GM18508 (cell line): ENCODE results near the gene ZNF433.
"Not testable (repeated sequence)": the region's sequence is repeated elsewhere in the genome, so short reads cannot be mapped to it uniquely, and the experiment has no call there.

Source experiments
- ATAC-seq: cut with Tn5 transposase; IDR thresholded peaks from one replicate; pipeline ENCODE4 v1.9.1; 2021; ENCODE audit warnings: moderate number of reproducible peaks; ENCODE audit not compliant: insufficient read depth, unreplicated experiment

ZNF433 gene

GRCh38 chr19:11991921-11992320 lies 43.6 kb downstream of the ZNF433 start:
- ATAC-seq = not testable (repeated sequence)

- ATAC-seq = no peak
Observed at GRCh38 chr19:11989112-11989456, 46.4 kb downstream of the ZNF433 start.

GRCh38 chr19:11987405-11988281 lies 47.8 kb downstream of the ZNF433 start:
- no peak for ATAC-seq

- no peak for ATAC-seq
Observed at GRCh38 chr19:11986754-11987153, 48.7 kb downstream of the ZNF433 start.

GRCh38 chr19:11984986-11985385 lies 50.5 kb downstream of the ZNF433 start:
- ATAC-seq = no peak

DNA sequence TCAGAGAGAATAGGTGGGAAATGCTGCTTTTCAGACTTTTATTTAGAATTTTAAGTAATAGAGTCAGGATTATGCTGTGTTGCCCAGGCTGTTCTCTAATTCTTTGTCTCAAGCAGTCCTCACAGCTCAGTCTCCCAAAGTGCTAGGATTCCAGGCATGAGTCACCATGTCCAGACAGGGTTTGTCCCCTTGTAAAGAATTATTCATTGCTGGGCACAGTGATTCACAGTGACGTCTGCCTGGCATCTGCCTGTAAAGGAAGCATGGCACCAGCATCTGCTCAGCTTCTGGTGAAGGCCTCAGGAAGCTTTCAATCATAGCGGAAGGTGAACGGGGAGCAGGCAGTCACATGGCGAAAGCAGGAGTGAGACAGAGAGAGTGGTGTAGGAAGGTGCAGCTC lies 53.0 kb downstream of the ZNF433 start:
- no peak for ATAC-seq

- no peak for ATAC-seq
Observed at GRCh38 chr19:11979527-11979926, 56.0 kb downstream of the ZNF433 start.

GRCh38 chr19:11978492-11979100 lies 56.9 kb downstream of the ZNF433 start:
- no peak for ATAC-seq

DNA sequence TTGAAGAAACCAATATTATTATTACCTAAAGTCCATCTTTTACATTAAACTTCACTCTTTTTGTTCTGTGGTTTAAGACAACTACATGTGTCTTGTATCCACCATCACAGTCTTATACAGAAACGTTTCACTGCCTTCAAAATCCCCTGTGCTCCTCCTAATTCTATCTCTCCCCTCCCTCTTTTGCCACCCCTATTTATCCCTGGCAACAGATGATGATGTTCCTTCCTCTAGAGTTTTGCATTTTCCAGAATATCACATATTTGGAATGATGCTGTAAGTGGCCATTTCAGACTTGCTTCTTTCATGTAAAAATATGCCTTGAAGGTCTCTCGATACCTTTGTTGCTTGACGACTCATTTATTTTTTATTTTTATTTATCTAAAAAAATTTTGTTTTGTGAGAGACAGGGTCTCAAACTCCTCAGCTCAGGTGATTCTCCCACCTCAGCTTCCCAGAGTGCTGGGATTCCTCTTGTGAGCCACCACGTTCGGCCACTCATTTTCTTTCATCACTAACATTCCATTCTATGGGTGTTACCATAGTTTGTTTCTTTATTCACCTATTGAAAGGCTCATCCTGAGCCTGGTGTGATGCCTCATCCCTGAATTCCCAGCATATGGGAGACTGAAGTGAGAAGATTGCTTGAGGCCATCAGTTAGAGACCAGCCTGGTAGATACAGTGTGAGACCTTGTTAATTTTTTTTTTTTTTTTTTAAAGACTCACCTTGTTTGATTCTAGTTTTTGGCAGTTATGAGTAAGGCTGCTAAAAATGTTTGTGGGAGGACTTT lies 62.3 kb downstream of the ZNF433 start:
- no peak for ATAC-seq

DNA sequence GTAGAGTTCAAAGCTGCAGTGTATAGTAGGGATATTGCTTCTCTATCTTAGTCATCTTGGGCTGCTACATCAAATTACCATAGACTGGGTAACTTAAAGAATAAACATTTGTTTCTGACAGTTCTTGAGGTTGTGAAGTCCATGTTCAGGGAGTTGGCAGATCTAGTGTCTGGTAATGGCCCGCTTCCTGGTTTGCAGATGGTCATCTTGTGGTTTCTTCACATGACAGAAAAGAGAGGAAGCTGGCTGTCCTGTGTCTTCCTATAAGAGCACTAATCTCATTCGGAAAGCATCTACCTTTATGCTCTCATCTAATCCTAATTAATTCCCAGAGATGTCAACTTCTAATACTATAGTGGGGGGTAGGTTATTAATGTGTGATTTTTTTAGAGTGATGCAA lies 64.4 kb downstream of the ZNF433 start:
- ATAC-seq = no peak

- ATAC-seq = no peak
Observed at GRCh38 chr19:11970174-11970573, 65.3 kb downstream of the ZNF433 start.

GRCh38 chr19:11964858-11965645 lies 70.4 kb downstream of the ZNF433 start, which contains the start of gene ZNF763:
TSS of gene ZNF763 (plus strand) at chr19:11965040. CDS start at chr19:11965209, 169 bp downstream.
- ATAC-seq = peak; percentile 60
